Measurements from ENCODE around the gene GXYLT1. TPM values are rescaled to one million over a fixed set of nuclear protein-coding genes. Genes with fewer than 3 reads are reported as not detected.

The GXYLT1 gene
- total and polyA plus RNA-seq, 2 of the 13 experiments (the other 11 are each of a cell fraction or from before 2014, with no cell fraction given) = 7.8 to 17.0 TPM

DNA sequence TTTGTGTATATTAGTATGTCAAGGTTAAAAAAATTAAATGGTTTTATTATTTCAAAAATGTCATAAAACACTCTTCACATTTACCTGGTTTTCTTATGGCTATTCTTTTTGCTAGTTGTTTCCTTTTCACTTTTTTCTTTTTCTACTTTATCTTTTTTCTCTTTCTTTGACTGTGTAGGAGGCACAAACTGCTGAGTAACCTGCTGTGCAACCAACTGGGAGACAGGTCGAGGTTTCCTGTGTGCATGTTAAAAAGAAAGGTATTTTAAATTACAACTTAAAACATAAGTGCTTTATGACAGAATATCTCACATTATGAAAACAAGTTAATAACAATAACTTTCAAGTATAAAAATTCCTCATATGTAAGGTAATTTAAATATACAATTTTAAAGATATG lies 16.9 kb upstream of the GXYLT1 start:
- POLR2A ChIA-PET = no interaction called here

More for the DNA sequence above, 16.9 kb upstream of the GXYLT1 start:
- Histone ChIP-seq H4K20me1 (ENCODE audit: insufficient read depth, low read length) (no peaks in the 10 kb centered on the region), H3K9ac (ENCODE audit: insufficient read depth, low read depth, low read length) (no peak overlapping the region), H3K4me1 (ENCODE audit: insufficient read depth, low read length) (no peaks in the 10 kb centered on the region), H3K4me2 (ENCODE audit: low read depth, low read length) (no peak overlapping the region), H2AFZ (ENCODE audit: low read length) (no peak overlapping the region), H3K27ac (ENCODE audit: extremely low read length, insufficient read depth, low read length) (no peak overlapping the region), H3K36me3 (replicated peaks in 1 of 2; ENCODE audit: control insufficient read depth in 1 of 2, insufficient read depth in 2 of 2, low read length in 2 of 2) (peaks cover 0 to 10% of the 10 kb centered on the region in 2 experiments; a peak in 4 of 5 replicates), H3K27me3 (ENCODE audit: control insufficient read depth in 1 of 2, insufficient read depth in 2 of 2, low read length in 2 of 2) (no peaks in the 10 kb centered on the region), H3K79me2 (ENCODE audit: insufficient read depth, low read length) (no peaks in the 10 kb centered on the region), H3K9me3 (ENCODE audit: low read length) (no peaks in the 10 kb centered on the region), H3K4me3 (replicated peaks in 1 of 3; ENCODE audit: insufficient read depth in 1 of 3, low read depth in 2 of 3, low read length in 3 of 3) (no peak overlapping the region)
- no TSS peak for BruUV-seq (replicated peaks)
- FAIRE-seq = no peak
- CTCF ChIA-PET (ENCODE audit: low intra/inter-chr PET ratio, low total read pairs) = no interaction called here
- 93% methylated on average over 1 of the region's 1 CpG for WGBS (ENCODE audit: low lambda C conversion rate)
- no peak for TF ChIP-seq SAFB2 (CRISPR knock-in tag; IDR thresholded peaks at IDR 0.05; ENCODE audit: borderline replicate concordance, low read depth)
- TF ChIP-seq CBX5 (CRISPR knock-in tag; IDR thresholded peaks at IDR 0.05; ENCODE audit: borderline replicate concordance) = no peak
- no peak for TF ChIP-seq ZNF761 (CRISPR knock-in tag; conservative IDR thresholded peaks at IDR 0.05)
- no peak for TF ChIP-seq CHD4 (IDR thresholded peaks at IDR 0.05; ENCODE audit: borderline replicate concordance, low read length)
- TF ChIP-seq FOXM1 (CRISPR knock-in tag; IDR thresholded peaks at IDR 0.05) = no peak
- no peak for TF ChIP-seq SP140L (CRISPR knock-in tag; IDR thresholded peaks at IDR 0.05; ENCODE audit: borderline replicate concordance)
- no peak for TF ChIP-seq ATM (IDR thresholded peaks at IDR 0.05; ENCODE audit: borderline replicate concordance)
- TF ChIP-seq KDM1A (CRISPR knock-in tag; IDR thresholded peaks at IDR 0.05) = no peak
- no peak for TF ChIP-seq PRMT3 (CRISPR knock-in tag; IDR thresholded peaks at IDR 0.05; ENCODE audit: borderline replicate concordance, low read depth)
- TF ChIP-seq PAWR (CRISPR knock-in tag; IDR thresholded peaks at IDR 0.05; ENCODE audit: borderline replicate concordance) = no peak
- TF ChIP-seq FOXC1 (CRISPR knock-in tag; IDR thresholded peaks at IDR 0.05; ENCODE audit: borderline replicate concordance) = no peak
- no peak for TF ChIP-seq ZNF891 (CRISPR knock-in tag; IDR thresholded peaks at IDR 0.05)
- TF ChIP-seq HMGA1 (CRISPR knock-in tag; conservative IDR thresholded peaks at IDR 0.05) = no peak
- TF ChIP-seq ARNT (IDR thresholded peaks at IDR 0.05) = no peak
- TF ChIP-seq, protein P1, sequence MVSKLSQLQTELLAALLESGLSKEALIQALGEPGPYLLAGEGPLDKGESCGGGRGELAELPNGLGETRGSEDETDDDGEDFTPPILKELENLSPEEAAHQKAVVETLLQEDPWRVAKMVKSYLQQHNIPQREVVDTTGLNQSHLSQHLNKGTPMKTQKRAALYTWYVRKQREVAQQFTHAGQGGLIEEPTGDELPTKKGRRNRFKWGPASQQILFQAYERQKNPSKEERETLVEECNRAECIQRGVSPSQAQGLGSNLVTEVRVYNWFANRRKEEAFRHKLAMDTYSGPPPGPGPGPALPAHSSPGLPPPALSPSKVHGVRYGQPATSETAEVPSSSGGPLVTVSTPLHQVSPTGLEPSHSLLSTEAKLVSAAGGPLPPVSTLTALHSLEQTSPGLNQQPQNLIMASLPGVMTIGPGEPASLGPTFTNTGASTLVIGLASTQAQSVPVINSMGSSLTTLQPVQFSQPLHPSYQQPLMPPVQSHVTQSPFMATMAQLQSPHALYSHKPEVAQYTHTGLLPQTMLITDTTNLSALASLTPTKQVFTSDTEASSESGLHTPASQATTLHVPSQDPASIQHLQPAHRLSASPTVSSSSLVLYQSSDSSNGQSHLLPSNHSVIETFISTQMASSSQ (IDR thresholded peaks at IDR 0.05; ENCODE audit: low read depth) = no peak
- TF ChIP-seq, protein P1 (CRISPR knock-in tag; IDR thresholded peaks at IDR 0.05; ENCODE audit: borderline replicate concordance) = no peak
- TF ChIP-seq GLI4 (CRISPR knock-in tag; IDR thresholded peaks at IDR 0.05; ENCODE audit: borderline replicate concordance) = no peak
- TF ChIP-seq ATF7-NPFF (CRISPR knock-in tag; IDR thresholded peaks at IDR 0.05; ENCODE audit: low read depth) = no peak
- DNase-seq (ENCODE audit: low spot score) = no peak
- no peak for ATAC-seq
- in situ Hi-C loops (cut with HindIII; ENCODE audit: extremely low pct_ligation_motif_present, low pct_unique_long_range_greater_than_20kb) = no loop called here
- intact Hi-C loops (cut with micrococcal nuclease; ENCODE audit: unreplicated experiment) = no loop called here

Data from HepG2 (cell line).